Right hindlimb (tissue), 1 donor: Measurements from ENCODE around the gene VSIG2.

Experiments
- DNase-seq: peaks from one replicate; pipeline ENCODE4 v3.0.0-alpha.2; 2018

Gene VSIG2

DNA sequence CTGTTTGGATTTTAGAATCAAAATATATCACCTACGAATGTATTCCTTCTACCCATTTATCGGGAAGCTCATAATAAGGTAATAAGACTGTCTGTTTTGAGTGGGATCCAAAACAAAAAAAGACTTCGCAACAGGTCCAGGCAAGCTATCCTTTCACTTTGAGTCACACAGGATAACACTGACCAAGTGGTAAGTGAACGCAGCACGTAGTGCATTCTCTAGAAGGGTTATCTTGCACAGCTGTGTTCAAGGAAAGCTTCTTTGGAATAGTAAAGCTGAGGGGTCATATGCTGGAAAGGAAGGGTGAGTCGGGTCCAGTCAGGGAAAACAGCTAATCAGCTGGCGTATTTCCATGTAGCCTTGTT lies 34.7 kb downstream of the VSIG2 start:
- no peak for DNase-seq

DNA sequence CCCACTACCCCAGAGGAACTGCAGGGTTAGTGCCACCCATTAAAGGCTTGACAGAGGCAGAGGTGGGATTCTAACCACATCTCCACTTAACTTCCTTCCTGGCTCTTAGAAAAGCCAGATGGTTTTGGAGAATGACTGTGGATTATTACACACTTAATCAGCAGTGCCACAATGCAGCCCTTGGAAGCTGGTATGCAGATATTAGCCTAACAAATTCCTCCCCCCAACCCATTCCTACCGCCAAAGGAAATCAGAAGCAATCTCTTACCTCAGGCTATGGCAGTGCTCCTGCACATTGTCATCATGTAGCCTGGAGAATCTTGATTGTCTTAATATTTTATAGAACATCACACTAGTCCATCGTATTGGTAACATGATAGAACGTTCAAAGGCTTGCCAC lies 35.5 kb downstream of the VSIG2 start:
- no peak for DNase-seq

DNA sequence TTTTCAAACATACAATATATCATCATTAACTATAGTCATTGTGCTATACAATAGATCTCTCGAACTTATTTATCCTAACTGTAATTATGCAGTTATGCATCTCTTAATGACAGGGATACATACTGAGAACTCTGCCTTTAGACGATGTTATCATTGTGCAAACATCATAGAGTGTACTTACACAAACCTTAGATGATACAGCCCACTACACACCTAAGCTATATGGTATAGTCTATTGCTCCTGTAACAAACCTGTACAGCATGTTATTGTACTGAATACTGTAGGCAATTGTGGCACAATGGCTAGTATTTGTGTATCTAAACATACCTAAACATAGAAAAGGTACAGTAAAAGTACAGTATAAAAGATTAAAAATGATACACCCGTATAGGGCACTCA lies 39.7 kb downstream of the VSIG2 start:
- no peak for DNase-seq

DNA sequence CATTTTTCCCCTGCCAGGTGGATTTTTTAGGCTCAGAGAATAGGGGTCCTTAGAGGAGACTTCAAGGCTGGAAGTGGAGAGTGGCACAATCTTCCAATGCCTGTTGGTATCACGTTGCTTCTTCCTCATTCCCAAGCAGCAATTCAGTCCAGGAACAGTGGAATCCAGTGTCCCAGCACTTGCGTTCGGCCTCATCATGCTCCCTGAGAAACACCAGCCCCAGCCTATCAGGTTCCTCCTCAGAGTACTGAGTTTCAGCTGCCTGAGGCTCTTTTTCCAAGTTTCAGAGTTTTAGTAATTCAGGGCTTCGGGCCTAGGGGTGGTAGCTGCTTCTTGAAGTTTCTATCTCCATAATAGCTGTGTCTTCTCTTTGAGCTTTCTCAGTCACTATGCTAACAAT lies 44.2 kb downstream of the VSIG2 start:
- DNase-seq = no peak

DNA sequence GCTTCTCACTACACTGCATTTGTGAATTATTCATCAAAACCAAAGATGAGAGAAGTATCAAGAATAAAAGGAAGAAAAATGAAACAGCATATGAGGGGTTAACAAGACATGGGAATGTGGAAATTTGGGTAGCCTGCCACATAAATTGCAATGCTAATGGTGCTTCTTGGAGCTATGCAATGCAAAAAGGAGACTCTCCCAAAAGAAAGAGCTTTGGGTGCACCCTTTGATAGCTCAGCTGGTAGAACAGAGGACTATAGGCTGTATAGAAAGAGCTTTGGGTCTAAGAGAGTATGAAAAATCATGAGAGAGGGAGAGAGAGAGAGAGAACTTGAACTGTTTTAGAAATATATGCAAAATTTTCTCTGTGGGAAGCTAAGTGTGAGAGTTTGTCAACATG lies 52.0 kb downstream of the VSIG2 start:
- no peak for DNase-seq

DNA sequence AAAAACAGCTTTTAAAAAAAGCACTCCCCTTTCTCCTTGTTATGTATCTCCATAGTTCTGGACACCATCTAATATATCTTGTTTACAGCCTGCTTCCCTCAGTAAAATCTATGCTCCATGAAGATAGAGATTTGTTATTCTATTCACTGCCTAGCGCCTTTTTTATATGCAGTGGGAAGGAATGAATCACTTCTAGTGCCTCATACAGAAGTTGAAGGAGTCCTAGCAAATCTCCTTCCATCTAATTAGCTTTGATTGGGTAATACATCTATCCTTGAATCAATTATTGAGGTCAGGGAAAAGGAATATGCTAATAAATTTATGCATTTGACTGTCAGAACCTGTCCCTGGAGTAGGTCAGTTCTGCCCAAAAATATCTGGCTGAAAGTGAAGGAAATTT lies 52.5 kb downstream of the VSIG2 start:
- DNase-seq = no peak
